ENCODE data around the gene MAGI1. TPM values are rescaled to one million over a fixed set of nuclear protein-coding genes. Genes with fewer than 3 reads are reported as not detected.
"Not testable (repeated sequence)": the region's sequence is repeated elsewhere in the genome, so short reads cannot be mapped to it uniquely, and the experiment has no call there.

Gene MAGI1
- total RNA-seq, 2 donors from 2014 or later: 0.39 TPM; not detected in 1

DNA sequence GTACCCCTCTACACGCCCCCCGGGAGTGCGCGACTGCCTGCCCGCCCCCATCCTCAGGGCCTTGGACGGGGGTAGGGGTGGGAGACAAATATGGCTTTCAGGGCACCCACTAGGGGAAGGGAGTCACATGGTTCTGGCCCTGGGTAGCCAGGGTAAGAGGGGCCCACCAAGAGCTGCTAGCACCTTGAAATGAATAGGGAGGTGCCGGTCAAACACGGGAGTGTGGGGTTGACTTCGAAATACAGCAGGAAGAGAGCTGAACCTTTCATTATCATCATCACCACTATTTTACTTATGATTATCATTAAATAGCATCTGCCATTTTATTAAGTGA lies 489.1 kb downstream of the MAGI1 start:
- Mint-ChIP-seq H3K27ac (no peak overlapping the region), H3K36me3 (no peaks in the 10 kb centered on the region), H3K9me3 (peaks cover 0 to 5% of the 10 kb centered on the region in 2 donors)
- ATAC-seq (no peak), DNase-seq (ENCODE audit: low spot score in 2 of 2) (no peak)

DNA sequence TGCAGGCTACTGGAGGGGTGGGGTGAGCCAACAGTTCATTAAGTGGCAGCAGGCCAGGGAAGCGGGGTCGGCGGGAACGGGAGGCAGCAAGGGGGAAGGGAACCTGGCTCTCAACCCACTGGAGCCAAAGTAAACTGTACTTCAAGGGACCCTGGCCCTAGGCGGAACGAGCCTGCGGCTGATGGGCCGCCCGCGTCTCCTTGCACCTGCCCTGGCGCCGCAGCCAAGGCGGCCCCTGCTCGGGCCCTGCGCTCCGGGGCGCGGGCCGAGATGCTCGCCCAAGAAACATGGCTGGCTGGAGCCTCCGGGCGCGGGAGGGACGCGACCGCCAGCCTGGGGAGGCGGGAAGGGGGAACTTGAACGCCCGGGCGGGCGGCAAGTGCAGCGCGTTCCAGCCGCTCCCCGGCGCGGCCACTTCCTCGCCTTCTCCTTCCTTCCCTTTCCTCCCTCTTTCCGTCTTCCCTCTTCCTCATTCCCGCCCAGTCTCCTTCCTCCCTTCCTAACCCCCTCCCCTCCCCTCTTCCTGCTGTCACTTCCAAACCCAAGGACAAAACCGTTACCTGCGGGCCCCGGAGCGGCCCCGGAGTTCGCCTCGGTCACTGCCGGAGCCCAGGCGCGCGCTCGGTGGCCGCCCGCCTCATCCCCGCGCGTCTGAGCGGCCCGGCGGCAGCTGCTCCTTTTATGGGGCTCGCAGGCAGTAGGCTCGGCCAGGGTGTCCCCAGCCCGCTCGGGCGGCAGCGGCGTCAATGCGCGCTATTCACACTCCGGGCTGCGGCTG lies 489.7 kb downstream of the MAGI1 start:
- Mint-ChIP-seq H3K36me3 (no peaks in the 10 kb centered on the region), H3K27ac (no peak overlapping the region), H3K9me3 (peaks cover 0 to 5% of the 10 kb centered on the region in 2 donors)
- DNase-seq (ENCODE audit: low spot score in 2 of 2) (no peak), ATAC-seq (no peak)

DNA sequence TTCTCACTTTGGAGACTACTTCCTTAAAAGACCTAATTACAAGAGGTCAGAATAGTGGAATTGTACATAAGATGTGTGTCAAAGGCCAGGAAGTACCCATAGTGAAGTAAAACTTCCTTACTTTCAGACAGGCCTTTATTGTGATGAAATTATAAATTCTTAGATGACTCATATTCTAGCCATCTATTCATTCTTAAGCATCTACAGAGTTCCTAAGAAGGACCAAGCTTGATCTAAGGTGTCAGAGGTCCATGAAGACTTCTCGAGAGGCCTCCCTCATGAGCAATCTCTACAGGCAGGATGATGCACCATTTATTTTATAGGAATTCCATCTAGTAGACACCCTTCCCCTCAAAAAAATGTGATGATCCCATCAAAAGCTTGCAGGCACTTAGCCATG lies 493.3 kb downstream of the MAGI1 start:
- Mint-ChIP-seq H3K27ac (no peak overlapping the region), H3K36me3 (no peaks in the 10 kb centered on the region), H3K9me3 (peaks cover 5 to 6% of the 10 kb centered on the region in 2 donors)
- DNase-seq (ENCODE audit: low spot score in 2 of 2) (no peak), ATAC-seq (no peak)

DNA sequence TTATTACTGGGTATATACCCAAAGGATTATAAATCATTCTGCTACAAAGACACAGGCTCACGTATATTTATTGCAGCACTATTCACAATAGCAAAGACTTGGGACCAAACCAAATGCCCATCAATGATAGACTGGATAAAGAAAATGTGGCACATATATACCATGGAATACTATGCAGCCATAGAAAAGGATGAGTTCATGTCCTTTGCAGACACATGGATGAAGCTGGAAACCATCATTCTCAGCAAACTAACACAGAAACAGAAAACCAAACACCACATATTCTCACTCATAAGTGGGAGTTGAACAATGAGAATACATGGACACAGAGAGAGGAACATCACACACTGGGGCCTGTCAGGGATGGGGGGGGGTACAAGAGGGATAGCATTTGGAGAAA lies 495.3 kb downstream of the MAGI1 start:
- not testable (repeated sequence) for H3K9me3 Mint-ChIP-seq; DNase-seq (ENCODE audit: low spot score in 2 of 2); ATAC-seq; H3K27ac Mint-ChIP-seq; H3K36me3 Mint-ChIP-seq

DNA sequence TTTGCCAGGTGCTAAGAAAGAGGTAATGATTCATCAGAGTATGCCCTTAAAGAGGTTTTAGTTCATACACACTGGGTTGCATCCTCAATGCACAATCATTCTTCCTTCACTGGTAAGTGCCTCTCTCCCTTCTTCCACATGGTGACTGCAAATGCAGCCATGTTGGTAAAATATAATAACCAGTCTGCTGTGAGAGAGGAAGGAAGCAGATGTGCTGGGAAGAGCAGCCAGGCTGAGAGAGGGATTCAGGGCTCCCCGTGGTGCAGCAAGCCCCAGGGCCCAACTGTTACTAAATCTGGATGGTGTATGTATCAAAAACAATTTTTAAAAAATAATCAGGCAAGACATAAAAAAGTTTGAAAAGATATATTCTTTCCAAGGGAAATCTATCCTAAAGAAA lies 498.1 kb downstream of the MAGI1 start:
- ATAC-seq: no peak
- DNase-seq (ENCODE audit: low spot score in 2 of 2): no peak
- peaks cover 0 to 6% of the 10 kb centered on the region in 2 donors for H3K9me3 Mint-ChIP-seq
- H3K36me3 Mint-ChIP-seq: no peaks in the 10 kb centered on the region
- H3K27ac Mint-ChIP-seq: no peak overlapping the region

DNA sequence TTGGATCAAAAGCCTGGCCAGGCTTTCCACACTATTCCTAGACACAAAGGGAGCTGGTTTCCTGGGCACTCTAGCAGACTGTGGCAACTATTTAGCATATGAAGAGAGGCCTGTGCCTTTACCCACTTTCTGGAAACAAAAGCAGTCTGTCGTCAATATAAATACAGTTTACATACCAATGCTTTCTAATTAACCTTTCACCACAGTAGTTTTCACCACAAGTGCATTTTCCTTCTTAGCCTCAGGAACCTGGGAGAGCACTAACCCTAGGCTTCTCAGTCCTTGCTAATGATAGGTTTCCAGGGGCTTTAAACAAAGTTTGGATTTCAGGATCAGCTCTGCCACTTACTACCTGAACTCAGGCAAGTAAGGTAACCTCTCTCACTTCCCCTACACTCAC lies 499.1 kb downstream of the MAGI1 start:
- ATAC-seq (no peak), DNase-seq (ENCODE audit: low spot score in 2 of 2) (no peak)
- Mint-ChIP-seq H3K36me3 (no peaks in the 10 kb centered on the region), H3K9me3 (peaks cover 0 to 6% of the 10 kb centered on the region in 2 donors), H3K27ac (no peak overlapping the region)

DNA sequence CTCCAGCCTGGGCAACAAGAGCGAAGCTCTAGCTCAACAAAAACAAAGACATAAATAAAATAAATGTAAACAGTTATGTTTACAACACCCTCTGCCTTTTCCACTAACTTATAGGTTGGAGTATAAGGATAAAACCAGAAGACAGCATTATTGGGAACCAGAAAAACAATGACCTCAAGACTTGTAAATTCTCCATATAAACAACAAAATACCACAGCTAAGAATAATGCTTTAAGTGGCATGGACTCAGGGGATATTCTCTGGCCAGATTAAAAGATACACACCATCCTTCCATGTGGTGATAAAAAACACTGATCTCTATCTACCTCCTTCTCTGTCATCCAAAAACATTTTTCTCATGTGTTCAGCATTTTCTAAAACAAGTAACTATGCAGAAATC lies 500.6 kb downstream of the MAGI1 start:
- Mint-ChIP-seq H3K27ac (no peak overlapping the region), H3K36me3 (no peaks in the 10 kb centered on the region), H3K9me3 (peaks cover 5 to 6% of the 10 kb centered on the region in 2 donors)
- ATAC-seq: no peak
- no peak for DNase-seq (ENCODE audit: low spot score in 2 of 2)

DNA sequence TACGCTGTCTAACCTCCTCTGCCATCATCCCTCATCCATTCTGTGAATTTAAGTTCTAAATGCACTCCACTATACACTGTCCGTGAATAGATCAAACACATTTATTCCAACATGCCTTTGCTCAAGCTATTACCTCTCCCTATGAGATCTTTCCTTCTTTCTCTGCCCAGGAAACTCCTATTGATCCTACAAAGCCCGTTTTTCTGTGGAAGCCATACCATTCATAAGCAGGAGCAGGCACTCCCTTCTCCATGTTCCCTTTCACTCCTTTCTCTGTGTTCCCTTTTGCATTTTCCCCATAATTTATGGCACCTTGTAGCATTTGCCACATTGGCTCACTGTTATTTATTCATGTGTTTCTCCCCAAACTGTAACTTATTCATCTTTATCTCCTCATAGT lies 501.6 kb downstream of the MAGI1 start:
- ATAC-seq (no peak), DNase-seq (ENCODE audit: low spot score in 2 of 2) (no peak)
- Mint-ChIP-seq H3K27ac (no peak overlapping the region), H3K9me3 (peaks cover 6 to 11% of the 10 kb centered on the region in 2 donors), H3K36me3 (no peaks in the 10 kb centered on the region)

DNA sequence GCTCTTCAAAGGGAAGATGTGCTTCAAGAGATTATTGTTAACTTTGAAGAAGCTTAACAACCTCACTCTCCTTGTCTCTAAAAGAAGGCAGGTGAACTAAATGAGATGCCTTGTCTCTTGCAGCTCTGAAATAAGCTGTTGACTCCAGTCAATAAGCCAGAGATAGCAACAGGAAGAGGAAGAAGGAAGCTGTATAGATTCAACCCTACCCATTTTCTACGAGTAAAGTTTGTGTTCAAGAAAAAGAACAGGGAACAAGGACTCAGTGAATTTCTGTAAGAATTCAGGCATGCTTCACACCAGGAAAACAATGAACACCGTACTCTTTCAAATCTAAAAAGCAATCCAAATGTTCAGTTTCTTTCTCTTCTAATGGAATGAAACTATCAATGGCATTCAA lies 503.5 kb downstream of the MAGI1 start:
- DNase-seq (ENCODE audit: low spot score in 2 of 2) (no peak), ATAC-seq (no peak)
- Mint-ChIP-seq H3K27ac (no peak overlapping the region), H3K9me3 (peaks cover 0 to 12% of the 10 kb centered on the region in 2 donors), H3K36me3 (no peaks in the 10 kb centered on the region)

DNA sequence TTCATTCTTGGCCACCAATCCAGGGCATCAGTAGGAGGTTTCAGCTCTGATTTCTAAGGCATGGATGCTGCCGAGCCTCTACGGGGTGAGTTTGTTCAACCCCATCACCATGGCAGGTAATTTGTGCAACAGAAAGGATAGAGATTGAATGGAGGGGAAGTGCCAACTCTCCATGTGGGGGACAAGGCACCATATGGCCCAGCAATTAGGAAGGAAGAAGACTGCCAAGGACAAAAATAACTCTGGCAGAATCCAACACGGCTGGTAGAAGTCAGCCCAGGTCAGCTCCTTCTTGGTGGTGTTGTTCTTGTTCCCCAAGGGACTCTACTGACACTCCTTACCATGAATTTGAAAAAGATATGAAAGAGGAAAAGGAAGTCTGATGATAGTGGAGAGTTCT lies 503.9 kb downstream of the MAGI1 start:
- ATAC-seq (no peak), DNase-seq (ENCODE audit: low spot score in 2 of 2) (no peak)
- H3K9me3 Mint-ChIP-seq: peaks cover 0 to 12% of the 10 kb centered on the region in 2 donors
- H3K36me3 Mint-ChIP-seq: no peaks in the 10 kb centered on the region
- no peak overlapping the region for H3K27ac Mint-ChIP-seq

DNA sequence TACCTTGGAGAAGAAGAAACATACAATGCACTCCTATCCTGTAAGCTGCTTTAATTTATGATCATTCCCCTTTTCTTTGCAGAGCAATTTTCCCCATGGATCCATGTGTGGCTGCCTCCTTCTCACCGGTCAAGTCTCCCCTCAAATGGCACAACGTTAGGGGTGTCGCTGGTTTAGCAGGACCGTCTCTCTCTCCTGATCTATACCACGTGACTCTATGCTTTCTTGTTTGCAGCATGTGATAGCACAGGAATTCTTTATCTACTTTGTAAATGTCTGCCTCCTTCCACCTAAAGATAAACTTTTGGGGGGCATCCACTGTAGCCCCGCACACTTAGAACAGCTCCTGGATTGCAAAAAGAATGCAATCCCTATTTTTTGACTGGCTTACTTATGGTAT lies 506.0 kb downstream of the MAGI1 start:
- peaks cover 0 to 12% of the 10 kb centered on the region in 2 donors for H3K9me3 Mint-ChIP-seq

DNA sequence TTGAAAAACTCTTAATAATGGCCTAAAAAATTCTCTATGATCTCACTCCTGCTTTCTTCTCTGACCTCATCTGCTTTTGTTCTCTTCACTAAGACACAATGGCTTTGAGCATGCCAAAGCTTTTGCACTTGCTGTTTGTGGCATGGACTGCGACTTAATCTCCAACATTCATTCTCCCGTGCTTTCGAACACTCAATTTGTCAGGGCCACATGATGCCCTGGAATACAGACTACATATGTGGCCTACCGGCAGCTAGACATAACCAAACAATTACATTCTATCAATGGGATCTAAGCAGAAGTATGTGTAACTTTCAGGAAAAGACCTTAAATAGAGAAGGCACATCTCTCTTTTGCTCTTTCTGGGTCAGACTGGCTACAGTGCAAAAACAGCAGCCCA lies 506.5 kb downstream of the MAGI1 start:
- ATAC-seq (no peak), DNase-seq (ENCODE audit: low spot score in 2 of 2) (no peak)
- no peaks in the 10 kb centered on the region for H3K36me3 Mint-ChIP-seq
- no peak overlapping the region for H3K27ac Mint-ChIP-seq
- H3K9me3 Mint-ChIP-seq: peaks cover 0 to 12% of the 10 kb centered on the region in 2 donors

More for the DNA sequence above, 506.0 kb downstream of the MAGI1 start:
- no peak for ATAC-seq
- Mint-ChIP-seq H3K36me3 (no peaks in the 10 kb centered on the region), H3K27ac (no peak overlapping the region)
- no peak for DNase-seq (ENCODE audit: low spot score in 2 of 2)

DNA sequence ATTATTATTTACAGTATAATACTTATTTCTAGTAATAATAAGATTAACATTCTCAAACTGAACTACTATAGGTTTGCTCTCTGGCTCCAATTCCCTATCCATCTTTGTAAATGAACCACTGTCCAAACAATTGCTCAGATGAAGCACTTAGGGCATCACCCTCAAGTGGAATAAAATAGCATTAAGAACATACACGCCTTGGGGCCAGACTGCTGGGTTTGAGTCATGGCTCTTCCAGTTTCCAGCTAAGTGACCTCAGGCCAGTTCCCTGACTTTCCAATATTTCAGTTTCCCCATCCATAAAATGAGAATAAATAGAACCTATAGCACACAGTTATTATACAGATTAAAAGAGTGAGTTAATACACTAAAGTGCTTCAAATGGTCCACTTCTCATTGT lies 507.2 kb downstream of the MAGI1 start:
- no peak for ATAC-seq
- DNase-seq (ENCODE audit: low spot score in 2 of 2): no peak
- Mint-ChIP-seq H3K27ac (no peak overlapping the region), H3K9me3 (peaks cover 0 to 12% of the 10 kb centered on the region in 2 donors), H3K36me3 (no peaks in the 10 kb centered on the region)

DNA sequence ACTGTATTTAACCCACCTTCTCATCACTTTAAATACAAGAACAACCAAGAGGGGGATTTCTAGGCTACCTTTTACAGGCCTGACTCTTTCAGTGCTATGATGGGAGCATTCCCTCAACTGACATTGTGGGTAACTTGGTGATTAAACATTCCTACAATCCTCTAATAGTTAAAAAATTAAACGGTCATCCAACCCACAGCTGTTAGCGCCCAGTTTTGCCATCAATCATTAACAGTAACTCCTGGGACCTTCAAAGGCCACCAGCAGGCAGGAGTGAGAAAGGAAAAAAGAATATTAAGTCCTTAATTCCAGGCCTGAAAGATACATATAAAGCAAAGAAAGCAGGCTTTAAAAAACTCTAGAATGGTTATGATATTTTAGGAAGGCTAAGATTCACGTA lies 512.1 kb downstream of the MAGI1 start:
- H3K36me3 Mint-ChIP-seq: no peaks in the 10 kb centered on the region
- DNase-seq (ENCODE audit: low spot score in 2 of 2) (no peak), ATAC-seq (no peak)
- H3K27ac Mint-ChIP-seq: no peak overlapping the region
- peaks cover 0 to 4% of the 10 kb centered on the region in 2 donors for H3K9me3 Mint-ChIP-seq

DNA sequence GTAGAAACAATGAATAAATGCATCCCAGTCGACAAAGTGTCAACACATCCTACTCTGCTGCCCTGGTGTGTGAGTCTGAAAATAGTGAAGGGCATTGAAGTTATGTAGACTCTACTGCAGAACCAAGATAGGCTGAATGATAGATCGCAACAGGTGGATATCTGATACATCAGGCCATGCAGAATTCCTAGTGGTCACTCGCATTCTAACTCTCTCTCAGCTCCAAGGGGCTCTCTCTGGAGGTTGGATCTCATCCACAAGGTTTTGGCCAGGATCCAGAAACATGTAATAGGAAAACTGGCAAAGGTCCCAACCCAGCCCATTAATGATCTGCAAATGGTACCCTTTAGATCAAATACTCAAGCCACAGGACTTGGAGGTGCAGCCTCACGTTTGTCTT lies 514.1 kb downstream of the MAGI1 start:
- H3K9me3 Mint-ChIP-seq: peaks cover 0 to 4% of the 10 kb centered on the region in 2 donors
- H3K27ac Mint-ChIP-seq: no peak overlapping the region
- H3K36me3 Mint-ChIP-seq: no peaks in the 10 kb centered on the region
- ATAC-seq: no peak
- no peak for DNase-seq (ENCODE audit: low spot score in 2 of 2)

DNA sequence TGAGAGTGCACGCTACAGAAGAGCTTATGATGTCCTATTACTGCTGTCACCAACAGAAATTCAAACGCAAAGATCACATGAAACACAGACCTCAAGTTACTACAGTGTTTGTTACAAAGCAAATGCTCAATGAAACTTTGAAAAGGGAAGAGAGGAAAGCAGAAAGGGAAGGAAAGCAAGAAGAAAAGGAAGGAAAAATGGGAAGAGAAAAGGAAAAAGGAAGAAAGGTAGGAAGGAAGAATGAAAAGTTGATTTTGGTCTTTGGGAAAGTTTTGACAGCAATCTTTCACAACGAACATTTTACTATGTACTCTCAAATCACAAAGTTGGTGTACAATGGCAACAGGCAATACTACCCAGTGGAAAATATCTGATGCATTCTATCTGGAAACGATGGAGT lies 514.8 kb downstream of the MAGI1 start:
- Mint-ChIP-seq H3K36me3 (no peaks in the 10 kb centered on the region), H3K9me3 (peaks cover 3 to 4% of the 10 kb centered on the region in 2 donors), H3K27ac (no peak overlapping the region)
- DNase-seq (ENCODE audit: low spot score in 2 of 2): no peak
- ATAC-seq: no peak

DNA sequence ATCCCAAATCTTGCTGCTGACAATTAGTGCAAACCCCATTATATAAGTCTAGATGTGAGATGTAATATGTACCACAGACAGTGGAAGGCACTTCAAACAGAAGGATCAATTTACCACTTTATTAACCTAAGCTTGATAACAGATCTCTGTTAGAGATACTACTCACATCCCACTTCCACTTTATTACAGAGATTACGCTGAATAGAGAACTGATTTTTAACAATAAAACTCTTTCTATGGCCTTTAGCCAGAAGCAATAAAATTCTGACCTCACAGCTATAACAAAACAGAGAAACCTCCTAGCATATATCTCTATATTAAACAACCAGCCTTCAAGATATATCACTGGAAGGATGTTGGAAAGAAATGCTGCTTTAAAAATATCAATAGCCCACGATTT lies 517.7 kb downstream of the MAGI1 start:
- Mint-ChIP-seq H3K27ac (no peak overlapping the region), H3K9me3 (peaks cover 12 to 21% of the 10 kb centered on the region in 2 donors), H3K36me3 (no peaks in the 10 kb centered on the region)
- no peak for DNase-seq (ENCODE audit: low spot score in 2 of 2)
- ATAC-seq: no peak

DNA sequence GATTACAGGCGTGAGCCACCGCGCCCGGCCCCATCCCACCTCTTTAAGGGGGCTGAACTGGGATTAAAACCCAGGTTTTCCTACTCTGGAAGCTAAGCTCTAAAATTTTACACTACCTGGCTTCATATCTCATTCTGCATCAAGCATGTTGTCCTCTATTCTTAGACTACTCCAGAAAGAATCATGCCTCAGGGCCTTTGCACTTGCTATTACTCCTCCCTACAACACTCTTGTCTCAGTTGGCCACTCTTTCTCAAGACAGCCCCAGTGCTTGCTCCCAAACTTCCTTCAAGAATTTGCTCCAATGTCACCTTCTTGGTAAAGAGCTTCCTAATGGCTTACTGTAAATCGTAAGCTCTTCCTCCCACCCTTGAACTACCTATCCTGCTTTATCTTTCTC lies 521.7 kb downstream of the MAGI1 start:
- no peak for DNase-seq (ENCODE audit: low spot score in 2 of 2)
- no peak for ATAC-seq
- Mint-ChIP-seq H3K36me3 (no peaks in the 10 kb centered on the region), H3K9me3 (peaks cover 8 to 21% of the 10 kb centered on the region in 2 donors), H3K27ac (no peak overlapping the region)
